ENCODE results near the gene MYO7B.

Gene MYO7B

GRCh38 chr2:127641846-127642507 lies 106.5 kb downstream of the MYO7B start:
- WGBS (ENCODE audit: extremely low coverage, insufficient coverage, low lambda C conversion rate): no CpG with 5 or more reads among the region's 25 CpGs

GRCh38 chr2:127642706-127643438 lies 107.4 kb downstream of the MYO7B start:
- H3K56ac ChIP-seq (ENCODE audit: low read length): no peak overlapping the region
- no peak overlapping the region for H4K5ac ChIP-seq (ENCODE audit: low read length)
- no peak overlapping the region for H3K23ac ChIP-seq (ENCODE audit: low read length)
- no peak overlapping the region for H3K4me3 ChIP-seq (ENCODE audit: low read length)
- H2BK15ac ChIP-seq (replicated peaks; ENCODE audit: low read depth): no peak overlapping the region
- WGBS (ENCODE audit: extremely low coverage, insufficient coverage, low lambda C conversion rate): no CpG with 5 or more reads among the region's 17 CpGs
- no peak overlapping the region for H3K18ac ChIP-seq (ENCODE audit: low read length)
- H3K9ac ChIP-seq (ENCODE audit: low read length): no peak overlapping the region
- H3K4ac ChIP-seq (ENCODE audit: low read depth, low read length): no peak overlapping the region
- no peak overlapping the region for H4K8ac ChIP-seq (ENCODE audit: low read depth, low read length)
- no peak overlapping the region for H3K27ac ChIP-seq (ENCODE audit: low read depth, low read length)
- H3K4me1 ChIP-seq (ENCODE audit: control insufficient read depth, low read depth, low read length): peaks cover 6% of the 10 kb centered on the region
- no peak for DNase-seq
- H2BK120ac ChIP-seq (ENCODE audit: low read depth, low read length): no peak overlapping the region
- no peaks in the 10 kb centered on the region for H3K79me2 ChIP-seq (ENCODE audit: control insufficient read depth, insufficient read depth, low read length)
- H3K36me3 ChIP-seq (ENCODE audit: control insufficient read depth, insufficient read depth, low read length): no peaks in the 10 kb centered on the region
- no peak overlapping the region for H2BK5ac ChIP-seq (ENCODE audit: low read length)
- H3K79me1 ChIP-seq (ENCODE audit: low read length): no peaks in the 10 kb centered on the region
- no peaks in the 10 kb centered on the region for H3K27me3 ChIP-seq (ENCODE audit: insufficient read depth, low read length, poor library complexity)
- H3K4me2 ChIP-seq (ENCODE audit: low read length): no peak overlapping the region
- no peak overlapping the region for H2AK5ac ChIP-seq (ENCODE audit: low read length)

More at GRCh38 chr2:127641846-127642507, 106.5 kb downstream of the MYO7B start:
- no peak for DNase-seq
- Histone ChIP-seq H3K27ac (ENCODE audit: low read depth, low read length) (no peak overlapping the region), H3K56ac (ENCODE audit: low read length) (no peak overlapping the region), H3K4me2 (ENCODE audit: low read length) (no peak overlapping the region), H3K4ac (ENCODE audit: low read depth, low read length) (no peak overlapping the region), H2AK5ac (ENCODE audit: low read length) (no peak overlapping the region), H3K27me3 (ENCODE audit: insufficient read depth, low read length, poor library complexity) (no peaks in the 10 kb centered on the region), H3K36me3 (ENCODE audit: control insufficient read depth, insufficient read depth, low read length) (no peaks in the 10 kb centered on the region), H3K79me2 (ENCODE audit: control insufficient read depth, insufficient read depth, low read length) (no peaks in the 10 kb centered on the region), H2BK15ac (replicated peaks; ENCODE audit: low read depth) (no peak overlapping the region), H3K79me1 (ENCODE audit: low read length) (no peaks in the 10 kb centered on the region), H3K4me1 (ENCODE audit: control insufficient read depth, low read depth, low read length) (peaks cover 10% of the 10 kb centered on the region), H4K5ac (ENCODE audit: low read length) (no peak overlapping the region), H4K8ac (ENCODE audit: low read depth, low read length) (no peak overlapping the region), H3K23ac (ENCODE audit: low read length) (no peak overlapping the region), H2BK5ac (ENCODE audit: low read length) (no peak overlapping the region), H2BK120ac (ENCODE audit: low read depth, low read length) (no peak overlapping the region), H3K4me3 (ENCODE audit: low read length) (no peak overlapping the region), H3K18ac (ENCODE audit: low read length) (no peak overlapping the region), H3K9ac (ENCODE audit: low read length) (no peak overlapping the region)

GRCh38 chr2:127643439-127644065 lies 108.1 kb downstream of the MYO7B start:
- H4K8ac ChIP-seq (ENCODE audit: low read depth, low read length): no peak overlapping the region
- H2BK15ac ChIP-seq (replicated peaks; ENCODE audit: low read depth): no peak overlapping the region
- no peaks in the 10 kb centered on the region for H3K79me2 ChIP-seq (ENCODE audit: control insufficient read depth, insufficient read depth, low read length)
- no peak overlapping the region for H3K9ac ChIP-seq (ENCODE audit: low read length)
- no peak overlapping the region for H3K4me2 ChIP-seq (ENCODE audit: low read length)
- peaks cover 2% of the 10 kb centered on the region for H3K4me1 ChIP-seq (ENCODE audit: control insufficient read depth, low read depth, low read length)
- H3K79me1 ChIP-seq (ENCODE audit: low read length): no peaks in the 10 kb centered on the region
- no peak overlapping the region for H2AK5ac ChIP-seq (ENCODE audit: low read length)
- WGBS (ENCODE audit: extremely low coverage, insufficient coverage, low lambda C conversion rate): no CpG with 5 or more reads among the region's 15 CpGs
- no peak overlapping the region for H3K18ac ChIP-seq (ENCODE audit: low read length)
- H3K36me3 ChIP-seq (ENCODE audit: control insufficient read depth, insufficient read depth, low read length): no peaks in the 10 kb centered on the region
- H3K23ac ChIP-seq (ENCODE audit: low read length): no peak overlapping the region
- no peak overlapping the region for H4K5ac ChIP-seq (ENCODE audit: low read length)
- H3K4me3 ChIP-seq (ENCODE audit: low read length): no peak overlapping the region
- H3K27ac ChIP-seq (ENCODE audit: low read depth, low read length): no peak overlapping the region
- no peaks in the 10 kb centered on the region for H3K27me3 ChIP-seq (ENCODE audit: insufficient read depth, low read length, poor library complexity)
- H2BK5ac ChIP-seq (ENCODE audit: low read length): no peak overlapping the region
- H3K4ac ChIP-seq (ENCODE audit: low read depth, low read length): no peak overlapping the region
- H2BK120ac ChIP-seq (ENCODE audit: low read depth, low read length): no peak overlapping the region
- H3K56ac ChIP-seq (ENCODE audit: low read length): no peak overlapping the region
- no peak for DNase-seq

- H4K5ac ChIP-seq (ENCODE audit: low read length): no peak overlapping the region
- DNase-seq: peak; percentile 31
- no peaks in the 10 kb centered on the region for H3K27me3 ChIP-seq (ENCODE audit: insufficient read depth, low read length, poor library complexity)
- H2BK15ac ChIP-seq (replicated peaks; ENCODE audit: low read depth): no peak overlapping the region
- H3K4ac ChIP-seq (ENCODE audit: low read depth, low read length): no peak overlapping the region
- no peak overlapping the region for H3K23ac ChIP-seq (ENCODE audit: low read length)
- no peak overlapping the region for H4K8ac ChIP-seq (ENCODE audit: low read depth, low read length)
- H3K79me2 ChIP-seq (ENCODE audit: control insufficient read depth, insufficient read depth, low read length): no peaks in the 10 kb centered on the region
- no peak overlapping the region for H2BK5ac ChIP-seq (ENCODE audit: low read length)
- no peak overlapping the region for H3K18ac ChIP-seq (ENCODE audit: low read length)
- WGBS (ENCODE audit: extremely low coverage, insufficient coverage, low lambda C conversion rate): no CpG with 5 or more reads among the region's 19 CpGs
- H3K9ac ChIP-seq (ENCODE audit: low read length): no peak overlapping the region
- H3K27ac ChIP-seq (ENCODE audit: low read depth, low read length): no peak overlapping the region
- H3K4me1 ChIP-seq (ENCODE audit: control insufficient read depth, low read depth, low read length): no peaks in the 10 kb centered on the region
- H3K36me3 ChIP-seq (ENCODE audit: control insufficient read depth, insufficient read depth, low read length): no peaks in the 10 kb centered on the region
- H3K4me3 ChIP-seq (ENCODE audit: low read length): no peak overlapping the region
- H3K56ac ChIP-seq (ENCODE audit: low read length): no peak overlapping the region
- H2BK120ac ChIP-seq (ENCODE audit: low read depth, low read length): no peak overlapping the region
- H2AK5ac ChIP-seq (ENCODE audit: low read length): no peak overlapping the region
- H3K4me2 ChIP-seq (ENCODE audit: low read length): no peak overlapping the region
- no peaks in the 10 kb centered on the region for H3K79me1 ChIP-seq (ENCODE audit: low read length)
Measured at GRCh38 chr2:127644066-127645025, 108.9 kb downstream of the MYO7B start.

GRCh38 chr2:127645026-127645394 lies 109.5 kb downstream of the MYO7B start:
- no peak overlapping the region for H2BK5ac ChIP-seq (ENCODE audit: low read length)
- H3K79me1 ChIP-seq (ENCODE audit: low read length): no peaks in the 10 kb centered on the region
- H3K9ac ChIP-seq (ENCODE audit: low read length): no peak overlapping the region
- no peaks in the 10 kb centered on the region for H3K36me3 ChIP-seq (ENCODE audit: control insufficient read depth, insufficient read depth, low read length)
- no peak overlapping the region for H3K4ac ChIP-seq (ENCODE audit: low read depth, low read length)
- no peak overlapping the region for H4K8ac ChIP-seq (ENCODE audit: low read depth, low read length)
- H3K56ac ChIP-seq (ENCODE audit: low read length): no peak overlapping the region
- no peak overlapping the region for H2AK5ac ChIP-seq (ENCODE audit: low read length)
- WGBS (ENCODE audit: extremely low coverage, insufficient coverage, low lambda C conversion rate): no CpG with 5 or more reads among the region's 1 CpG
- H3K18ac ChIP-seq (ENCODE audit: low read length): no peak overlapping the region
- no peak overlapping the region for H3K23ac ChIP-seq (ENCODE audit: low read length)
- no peak overlapping the region for H2BK120ac ChIP-seq (ENCODE audit: low read depth, low read length)
- no peaks in the 10 kb centered on the region for H3K4me1 ChIP-seq (ENCODE audit: control insufficient read depth, low read depth, low read length)
- no peaks in the 10 kb centered on the region for H3K27me3 ChIP-seq (ENCODE audit: insufficient read depth, low read length, poor library complexity)
- H3K4me2 ChIP-seq (ENCODE audit: low read length): no peak overlapping the region
- DNase-seq: no peak
- no peak overlapping the region for H3K4me3 ChIP-seq (ENCODE audit: low read length)
- H4K5ac ChIP-seq (ENCODE audit: low read length): no peak overlapping the region
- H2BK15ac ChIP-seq (replicated peaks; ENCODE audit: low read depth): no peak overlapping the region
- H3K79me2 ChIP-seq (ENCODE audit: control insufficient read depth, insufficient read depth, low read length): no peaks in the 10 kb centered on the region
- no peak overlapping the region for H3K27ac ChIP-seq (ENCODE audit: low read depth, low read length)
